KBM-7 (cell line): Measurements from ENCODE around the gene CACNA2D1.
"Not testable (repeated sequence)": the region's sequence is repeated elsewhere in the genome, so short reads cannot be mapped to it uniquely, and the experiment has no call there.

Experiments
- DNase-seq: peaks from one replicate; pipeline ENCODE4 v3.0.0-alpha.2; 2015
- in situ Hi-C: fragments of 300-500 bp; cut with MboI; formaldehyde crosslinking; loops from 2 replicates; pipeline ENCODE4 v1.14.3; 2020; ENCODE audit warnings: low sequenced_read_pairs, low pct_unique_long_range_greater_than_20kb, mixed read lengths

The CACNA2D1 gene

GRCh38 chr7:82397879-82398524 is 45.6 kb downstream of the CACNA2D1 start:
- in situ Hi-C loops = no loop called here

GRCh38 chr7:82396343-82396742 is 47.2 kb downstream of the CACNA2D1 start:
- DNase-seq = no peak
- in situ Hi-C loops = no loop called here

More at GRCh38 chr7:82397879-82398524, 45.6 kb downstream of the CACNA2D1 start:
- no peak for DNase-seq

DNA sequence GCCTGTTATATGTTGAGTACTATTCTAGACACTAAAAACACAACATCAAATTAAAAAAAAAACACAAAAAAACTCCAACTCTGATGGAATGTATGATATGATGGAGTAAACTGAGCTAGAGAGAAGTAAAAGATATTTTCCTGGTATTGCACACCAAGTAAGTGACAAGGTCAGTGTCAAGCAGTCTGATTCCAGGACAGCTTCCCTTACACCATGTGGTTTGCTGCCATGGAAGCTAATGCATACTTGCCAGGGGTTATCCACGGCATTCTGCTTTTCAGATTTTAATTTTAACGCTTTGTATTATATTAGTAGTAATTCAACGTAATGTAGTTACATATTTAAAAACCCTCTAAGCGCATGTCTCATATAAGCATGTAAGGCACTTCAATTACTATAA is 48.4 kb downstream of the CACNA2D1 start:
- in situ Hi-C loops = no loop called here
- DNase-seq = no peak

GRCh38 chr7:82393840-82394220 is 49.7 kb downstream of the CACNA2D1 start:
- in situ Hi-C loops = no loop called here
- DNase-seq = no peak

- no peak for DNase-seq
- in situ Hi-C loops = no loop called here
Measured at GRCh38 chr7:82393076-82393839, 50.3 kb downstream of the CACNA2D1 start.

GRCh38 chr7:82390936-82391335 is 52.6 kb downstream of the CACNA2D1 start:
- in situ Hi-C loops = no loop called here
- no peak for DNase-seq

DNA sequence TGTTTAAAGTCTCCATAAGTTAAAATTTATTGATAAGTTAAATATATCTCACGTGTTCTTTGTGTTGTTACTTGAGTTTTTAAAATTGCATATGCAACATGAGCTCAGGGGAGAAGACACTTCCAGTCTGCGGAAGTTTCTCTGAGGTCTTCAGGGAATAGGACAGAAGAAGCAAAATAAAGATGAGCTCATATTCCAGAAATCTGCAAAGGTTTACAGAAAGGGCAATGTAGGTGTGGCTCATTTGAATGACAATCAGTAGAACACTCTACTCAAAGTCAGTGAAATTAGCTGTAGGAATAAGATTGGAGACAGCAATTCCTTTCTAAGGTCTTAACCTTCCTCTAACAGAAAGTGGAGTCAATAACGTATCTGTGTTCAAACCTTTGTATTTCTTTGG is 53.7 kb downstream of the CACNA2D1 start:
- no peak for DNase-seq
- in situ Hi-C loops = no loop called here

DNA sequence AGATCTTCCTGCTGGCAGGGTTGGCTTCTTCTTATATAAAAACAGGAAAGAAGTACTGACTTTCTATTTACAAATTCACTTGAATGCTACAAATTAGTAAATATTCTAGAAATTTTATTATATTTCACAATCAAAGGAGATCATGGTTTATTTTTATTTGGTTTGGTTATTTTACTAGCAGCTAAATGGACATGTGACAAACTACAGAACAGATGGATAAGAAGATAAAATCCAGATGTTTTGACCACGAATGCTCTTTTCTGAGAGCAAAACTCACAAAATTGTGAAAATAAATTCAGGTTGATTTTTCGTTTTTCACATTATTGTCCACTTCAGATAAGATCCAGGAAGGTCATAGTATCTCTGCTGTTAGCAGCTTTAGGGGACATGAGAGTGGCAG is 55.4 kb downstream of the CACNA2D1 start:
- DNase-seq = no peak
- in situ Hi-C loops = no loop called here

GRCh38 chr7:82386571-82386970 is 57.0 kb downstream of the CACNA2D1 start:
- in situ Hi-C loops, DNase-seq: not testable (repeated sequence)

DNA sequence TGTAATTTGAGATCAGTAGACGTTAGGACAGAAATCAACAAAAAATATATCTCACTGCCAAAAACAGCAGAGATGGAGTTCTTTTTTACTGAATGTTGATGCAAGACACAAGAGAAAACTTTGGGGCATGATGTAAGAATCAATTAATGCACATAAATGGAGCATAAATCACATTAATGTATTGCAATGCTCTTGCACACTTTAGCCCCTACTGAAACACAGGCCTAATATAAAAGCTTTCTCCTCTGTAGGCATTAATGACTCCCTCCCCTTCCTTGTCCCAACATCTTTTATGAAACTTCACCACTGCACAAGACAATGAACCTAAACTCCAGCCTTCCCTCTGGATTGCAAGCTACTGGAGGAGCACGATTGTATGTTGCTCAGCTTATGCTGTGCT is 58.8 kb downstream of the CACNA2D1 start:
- no peak for DNase-seq
- in situ Hi-C loops = no loop called here

DNA sequence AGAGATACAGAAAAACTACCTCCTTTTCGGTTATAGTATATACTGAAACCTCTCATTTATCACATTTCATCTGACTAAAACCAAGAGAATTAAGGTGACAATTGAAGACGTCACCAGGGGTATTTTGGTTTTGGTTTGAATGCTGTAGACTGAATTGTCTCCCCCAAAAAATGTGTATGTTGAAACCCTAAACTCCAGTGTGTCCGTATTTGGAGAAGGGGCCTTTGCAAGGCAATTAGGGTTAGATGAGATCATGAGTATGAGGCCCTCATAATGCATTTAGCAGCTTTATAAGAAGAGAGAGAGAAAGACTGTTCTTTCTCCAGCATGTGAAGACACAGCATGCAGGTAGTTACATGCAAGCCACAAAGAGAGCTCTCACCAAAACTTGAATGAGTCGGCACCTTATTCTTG is 59.5 kb downstream of the CACNA2D1 start:
- no peak for DNase-seq
- in situ Hi-C loops = no loop called here

DNA sequence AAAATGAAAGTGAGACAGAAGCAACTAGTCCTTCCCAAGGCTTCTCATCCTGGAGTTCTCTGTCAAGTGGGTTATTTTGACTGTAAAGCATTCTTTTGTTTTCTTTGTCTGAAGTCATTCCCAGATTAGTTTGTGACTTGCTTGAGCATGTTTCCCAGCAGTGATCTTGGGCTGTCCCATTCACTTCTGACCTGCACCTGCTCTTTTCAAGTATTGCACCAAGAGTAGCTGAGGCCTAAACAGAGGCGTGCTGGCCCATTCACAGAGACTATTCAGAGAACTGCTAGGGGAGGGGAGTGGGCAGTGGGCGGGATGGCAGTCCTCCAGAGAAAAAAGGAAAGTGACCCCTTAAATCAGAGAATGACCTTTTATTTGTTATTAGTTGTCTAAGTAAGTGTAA is 61.3 kb downstream of the CACNA2D1 start:
- in situ Hi-C loops = no loop called here
- DNase-seq = no peak

DNA sequence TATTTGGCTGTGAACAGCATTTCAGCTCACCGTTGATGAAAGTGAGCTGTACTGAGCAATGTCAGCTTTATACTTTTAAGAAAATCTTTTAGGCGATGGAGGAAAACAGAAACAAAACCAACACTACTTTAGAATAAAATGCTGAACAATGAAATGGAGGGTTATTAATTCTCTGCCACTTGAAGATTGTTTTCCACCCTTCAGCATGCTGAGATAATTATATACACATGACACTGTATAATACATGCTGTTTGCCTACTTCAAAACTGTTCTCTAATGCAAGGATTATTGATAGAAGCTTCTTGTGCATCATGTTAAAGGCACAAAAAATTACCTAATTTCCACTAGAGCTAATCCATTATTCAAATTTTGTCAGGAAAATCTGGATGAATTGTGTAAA is 66.8 kb downstream of the CACNA2D1 start:
- in situ Hi-C loops = no loop called here
- DNase-seq = no peak

DNA sequence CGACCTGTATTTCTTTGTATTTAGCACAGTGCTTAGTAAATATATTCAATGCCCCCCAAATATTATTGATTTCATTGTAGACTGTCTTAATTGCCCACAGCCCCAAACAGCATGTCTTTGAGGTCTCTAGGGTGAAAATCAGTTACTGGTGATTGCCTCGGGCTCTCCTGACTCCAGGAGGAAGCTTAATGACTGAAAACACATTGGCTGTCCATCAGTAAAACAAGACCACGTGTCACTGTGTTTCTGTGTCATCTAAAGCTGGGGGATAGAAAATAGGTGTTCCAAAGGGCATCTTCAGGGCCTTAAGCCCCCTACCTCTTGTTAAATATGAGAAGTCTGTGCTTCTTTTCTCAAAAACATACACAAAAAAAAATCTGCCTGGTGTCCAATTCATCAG is 67.9 kb downstream of the CACNA2D1 start:
- in situ Hi-C loops = no loop called here
- DNase-seq = no peak

DNA sequence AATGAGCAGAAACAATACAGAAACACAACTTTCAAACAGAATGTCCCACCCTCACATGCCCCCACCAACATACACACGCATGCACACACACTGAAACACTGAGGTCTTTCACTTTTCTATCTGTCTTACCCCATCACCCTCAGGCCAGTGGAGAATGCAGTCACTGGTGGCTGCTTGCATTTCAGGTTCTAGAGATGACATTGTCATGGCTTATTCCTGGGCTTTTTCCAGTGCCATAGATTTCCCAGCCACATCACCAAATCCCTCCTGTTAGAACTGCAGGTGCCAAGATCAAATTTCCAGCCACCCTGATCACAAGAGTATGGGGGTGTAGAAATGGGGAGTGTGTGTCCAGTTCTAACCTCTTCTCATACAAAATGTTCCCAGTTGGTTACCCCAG is 68.4 kb downstream of the CACNA2D1 start:
- in situ Hi-C loops = no loop called here
- no peak for DNase-seq

- in situ Hi-C loops = no loop called here
- DNase-seq = no peak
Measured at GRCh38 chr7:82373926-82374635, 69.5 kb downstream of the CACNA2D1 start.

GRCh38 chr7:82364671-82365070 is 78.9 kb downstream of the CACNA2D1 start:
- no peak for DNase-seq
- in situ Hi-C loops = no loop called here

DNA sequence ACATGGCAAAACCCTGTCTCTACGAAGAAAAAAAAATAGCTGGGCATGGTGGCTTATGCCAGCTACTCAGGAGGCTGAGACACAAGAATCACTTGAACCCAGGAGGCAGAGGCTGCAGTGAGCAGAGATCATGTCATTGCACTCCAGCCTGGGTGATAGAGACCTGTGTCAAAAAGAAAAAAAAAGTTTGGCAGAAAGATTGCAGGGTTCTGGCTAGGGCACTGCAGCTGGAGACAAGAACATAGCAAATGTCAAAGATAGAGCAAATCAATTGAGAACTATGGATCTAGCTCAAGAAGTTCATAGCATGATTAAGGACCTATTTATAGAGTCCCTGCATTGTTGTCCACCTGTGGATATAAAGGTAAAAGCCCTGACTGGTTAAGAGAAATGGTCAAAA is 79.5 kb downstream of the CACNA2D1 start:
- in situ Hi-C loops = no loop called here

GRCh38 chr7:82362129-82362706 is 81.4 kb downstream of the CACNA2D1 start:
- in situ Hi-C loops = no loop called here
- DNase-seq = no peak

More for the DNA sequence above, 79.5 kb downstream of the CACNA2D1 start:
- no peak for DNase-seq
